T-helper 17 cell (primary cell): ENCODE results near the gene EBF3. TPM values are rescaled to one million over a fixed set of nuclear protein-coding genes. Genes with fewer than 3 reads are reported as not detected.

Experiments used
- ATAC-seq: fragments of 150-1000 bp; cut with Tn5 transposase; 2 replicates; pipeline ENCODE4 v1.10.0; 2021; ENCODE audit warnings: mild to moderate bottlenecking, moderate library complexity
- DNase-seq, 3 donors: peaks; one replicate each; pipeline versions ENCODE4 v3.0.0 to v3.0.0-alpha.2; 2020 to 2021
- H3K9me3 ChIP-seq: one replicate; pipeline ENCODE4 v1.7.0; 2013; ENCODE audit warnings: low read length, mild to moderate bottlenecking; ENCODE audit not compliant: control insufficient read depth, poor library complexity, severe bottlenecking
- H3K27ac Mint-ChIP-seq: one replicate; pipeline ENCODE4 v1.8.0; 2022; ENCODE audit warnings: mild to moderate bottlenecking, moderate library complexity, mixed read lengths
- H3K27me3 Mint-ChIP-seq: one replicate; pipeline ENCODE4 v1.8.0; 2022; ENCODE audit warnings: mixed read lengths
- H3K36me3 Mint-ChIP-seq: one replicate; pipeline ENCODE4 v1.8.0; 2022; ENCODE audit warnings: low read depth, mixed read lengths
- H3K4me1 Mint-ChIP-seq: one replicate; pipeline ENCODE4 v1.8.0; 2022; ENCODE audit warnings: mild to moderate bottlenecking, mixed read lengths
- H3K4me3 Mint-ChIP-seq: one replicate; pipeline ENCODE4 v1.8.0; 2022; ENCODE audit warnings: mild to moderate bottlenecking, moderate library complexity, mixed read lengths
- total RNA-seq, 4 donors: library from RNA in 2 of 4; stranded (reverse) in 2 of 4; gene quantifications; one replicate each; pipeline ENCODE4 v1.2.3 and lab custom pipeline; 2022 to 2026

The EBF3 gene
- total RNA-seq, 2 donors from 2014 or later: not detected

DNA sequence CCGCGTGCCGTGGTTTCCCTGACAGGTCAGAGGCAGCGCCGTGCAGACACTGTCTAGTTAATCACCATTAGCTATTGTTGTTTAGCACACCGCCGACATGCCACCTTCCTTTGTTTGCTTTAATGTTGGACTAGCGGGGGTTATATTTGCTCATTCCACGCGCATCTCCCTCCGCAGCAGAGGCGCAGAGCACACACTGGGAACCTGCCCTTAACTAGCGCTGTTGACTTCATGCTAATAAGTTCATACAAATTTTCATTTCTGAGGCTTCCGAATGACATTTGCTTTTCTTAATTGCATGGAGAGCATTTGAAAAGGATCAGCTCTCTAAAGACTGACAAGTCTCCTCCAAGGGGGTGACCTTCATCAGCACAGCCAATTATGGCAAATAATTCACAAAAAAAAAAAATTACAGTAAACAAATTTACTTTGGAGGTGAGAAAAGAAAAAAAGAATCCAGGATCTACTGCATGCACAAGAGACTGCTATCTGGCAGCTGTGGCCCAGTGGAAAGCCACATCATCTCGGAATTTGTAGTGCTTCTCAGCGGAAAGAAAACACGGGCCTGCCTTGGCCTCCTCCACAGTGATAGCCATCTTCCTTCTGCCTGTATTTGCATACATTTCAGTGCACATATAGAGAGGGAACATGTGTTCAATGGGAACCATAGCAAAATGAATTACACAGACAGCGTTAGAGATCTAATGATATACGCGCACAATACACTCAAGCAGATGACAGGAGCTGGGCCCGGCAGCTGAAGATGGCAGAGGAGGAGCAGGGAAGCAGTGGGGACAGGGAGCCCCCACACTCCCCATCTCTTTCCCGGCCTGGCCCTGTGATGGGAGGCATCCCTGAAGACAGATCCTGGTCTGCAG is 94.2 kb downstream of the EBF3 start:
- H3K9me3 ChIP-seq: no peaks in the 10 kb centered on the region
- Mint-ChIP-seq H3K4me3 (no peak overlapping the region), H3K36me3 (no peaks in the 10 kb centered on the region), H3K27me3 (peaks cover 26% of the 10 kb centered on the region), H3K27ac (no peak overlapping the region), H3K4me1 (no peaks in the 10 kb centered on the region)
- no peak for DNase-seq
- no peak for ATAC-seq

DNA sequence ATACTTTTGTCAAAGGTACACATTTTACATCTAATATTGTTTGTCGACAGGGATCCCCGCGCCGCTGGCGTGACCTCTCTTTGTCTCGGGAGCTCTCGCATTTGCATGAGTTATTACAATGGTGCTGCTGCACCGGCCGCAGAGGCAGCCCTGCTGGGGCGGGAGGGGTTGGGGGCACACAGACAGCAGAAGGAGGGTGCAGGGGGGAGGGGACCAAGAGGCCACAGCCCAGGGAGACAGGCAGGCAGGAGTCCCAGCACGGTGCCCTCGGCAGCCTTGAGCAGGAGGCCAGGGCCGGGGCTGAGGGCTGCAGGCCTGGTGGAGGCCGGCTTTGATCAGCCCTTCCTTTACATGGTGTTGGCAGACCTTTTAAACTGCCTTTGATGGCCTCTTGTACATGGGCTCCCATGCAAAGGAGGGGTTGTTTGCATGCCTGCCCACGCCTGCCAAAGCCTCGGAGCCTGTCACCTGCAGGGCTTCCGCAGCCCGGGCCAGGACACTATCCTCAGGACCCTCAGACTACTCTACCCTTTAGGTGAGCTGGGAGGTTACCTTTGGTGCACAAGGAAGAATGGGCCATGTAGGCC is 95.5 kb downstream of the EBF3 start:
- Mint-ChIP-seq H3K4me1 (no peaks in the 10 kb centered on the region), H3K27ac (no peak overlapping the region), H3K36me3 (no peaks in the 10 kb centered on the region), H3K4me3 (no peak overlapping the region), H3K27me3 (peaks cover 17% of the 10 kb centered on the region)
- ATAC-seq (no peak), DNase-seq (no peak)
- H3K9me3 ChIP-seq: no peaks in the 10 kb centered on the region

DNA sequence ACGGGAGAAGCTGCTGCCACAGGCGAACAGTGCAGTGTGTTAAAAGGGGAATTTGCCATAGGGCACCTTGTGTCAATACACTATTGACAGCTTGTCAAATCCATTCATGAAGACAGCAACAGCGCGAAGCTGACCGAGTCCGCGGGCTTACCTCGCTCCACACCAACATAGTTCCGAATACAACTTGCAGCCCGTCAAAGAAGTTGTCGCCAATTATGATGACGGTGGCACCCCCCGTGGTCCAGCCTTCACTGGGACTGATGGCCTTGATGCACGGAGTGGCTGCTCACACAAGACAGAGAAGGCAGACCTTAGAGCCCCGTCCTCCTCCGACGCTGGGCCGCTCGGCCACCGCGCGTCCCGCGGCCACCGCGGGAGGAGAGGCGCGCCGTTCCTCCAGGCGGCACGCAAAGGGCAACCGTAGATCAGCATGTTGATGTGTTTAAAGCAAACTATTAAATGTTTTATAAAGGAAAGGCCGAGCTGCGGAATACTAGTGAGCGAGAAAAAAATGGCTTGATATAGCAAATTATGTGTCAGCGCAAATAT is 96.4 kb downstream of the EBF3 start:
- no peaks in the 10 kb centered on the region for H3K36me3 Mint-ChIP-seq
- H3K27me3 Mint-ChIP-seq: peaks cover 14% of the 10 kb centered on the region

DNA sequence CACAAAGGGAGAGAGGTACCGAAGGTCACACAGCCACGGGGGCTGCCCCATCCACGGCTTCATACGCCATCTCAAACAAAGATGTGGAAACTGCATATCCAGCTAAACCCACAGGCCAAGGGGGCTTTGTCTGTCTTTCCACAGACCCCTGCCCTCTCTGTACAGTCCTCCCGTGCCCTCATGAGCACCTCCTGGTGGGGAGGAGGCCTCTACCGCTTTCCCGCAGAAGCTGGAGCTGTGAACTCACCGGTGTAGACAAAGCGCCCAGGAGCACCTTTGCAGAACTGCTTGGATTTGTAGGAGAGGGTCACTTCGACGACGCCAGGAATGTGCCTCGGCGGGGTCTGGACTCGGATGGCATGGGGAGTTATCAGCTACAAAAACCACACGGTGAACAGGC is 97.2 kb downstream of the EBF3 start:
- Mint-ChIP-seq H3K27ac (no peak overlapping the region), H3K4me3 (no peak overlapping the region), H3K36me3 (no peaks in the 10 kb centered on the region), H3K27me3 (peaks cover 11% of the 10 kb centered on the region), H3K4me1 (no peaks in the 10 kb centered on the region)
- ATAC-seq (no peak), DNase-seq (no peak)
- H3K9me3 ChIP-seq: no peaks in the 10 kb centered on the region

More for the DNA sequence above, 96.4 kb downstream of the EBF3 start:
- ATAC-seq (no peak), DNase-seq (no peak)
- Mint-ChIP-seq H3K4me1 (no peaks in the 10 kb centered on the region), H3K27ac (no peak overlapping the region), H3K4me3 (no peak overlapping the region)
- no peaks in the 10 kb centered on the region for H3K9me3 ChIP-seq

DNA sequence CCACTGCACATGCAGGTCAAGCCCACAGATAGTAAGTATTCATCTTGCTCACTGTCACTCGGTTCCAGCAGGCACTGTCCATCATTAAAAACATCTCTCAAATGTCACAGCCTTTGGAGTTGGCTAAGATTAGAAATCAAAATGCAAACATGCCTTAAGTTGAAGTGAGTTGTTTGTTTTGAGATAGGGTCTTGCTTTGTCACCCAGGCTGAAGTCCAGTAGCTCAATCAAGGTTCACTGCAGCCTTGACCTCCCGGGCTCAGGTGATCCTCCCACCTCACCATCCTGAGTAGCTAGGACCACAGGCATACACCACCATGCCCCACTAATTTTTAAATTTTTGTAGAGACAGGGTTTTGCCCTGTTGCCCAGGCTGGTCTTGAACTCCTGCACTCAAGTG is 98.1 kb downstream of the EBF3 start:
- no peak for ATAC-seq
- H3K4me1 Mint-ChIP-seq: no peaks in the 10 kb centered on the region

DNA sequence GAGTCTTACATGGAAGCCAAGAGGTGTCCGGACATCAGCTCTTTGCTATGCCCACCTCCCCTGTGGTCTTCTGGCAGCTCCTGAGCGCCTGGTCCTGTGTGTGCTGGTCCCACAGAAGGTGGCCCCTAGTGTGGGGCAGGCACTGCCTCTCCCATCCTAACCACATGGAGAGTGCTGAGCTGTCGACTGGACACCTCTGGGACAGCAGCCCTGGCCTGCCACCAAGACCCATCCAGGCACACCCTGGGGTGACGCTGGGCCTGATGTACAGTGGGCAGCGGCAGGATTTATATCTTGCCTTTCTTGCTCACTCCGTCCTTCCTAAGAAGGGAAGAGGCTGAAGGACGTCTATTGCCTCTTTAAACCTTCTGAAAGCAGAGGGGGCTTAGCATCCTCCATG is 98.7 kb downstream of the EBF3 start:
- H3K4me1 Mint-ChIP-seq: no peaks in the 10 kb centered on the region
- peaks cover 25% of the 10 kb centered on the region for H3K27me3 Mint-ChIP-seq
- no peak overlapping the region for H3K4me3 Mint-ChIP-seq
- no peak overlapping the region for H3K27ac Mint-ChIP-seq
- DNase-seq (no peak), ATAC-seq (no peak)
- no peaks in the 10 kb centered on the region for H3K36me3 Mint-ChIP-seq
- no peaks in the 10 kb centered on the region for H3K9me3 ChIP-seq

More for the DNA sequence above, 98.1 kb downstream of the EBF3 start:
- H3K9me3 ChIP-seq: no peaks in the 10 kb centered on the region
- Mint-ChIP-seq H3K27ac (no peak overlapping the region), H3K4me3 (no peak overlapping the region), H3K36me3 (no peaks in the 10 kb centered on the region), H3K27me3 (peaks cover 19% of the 10 kb centered on the region)
- DNase-seq: no peak

DNA sequence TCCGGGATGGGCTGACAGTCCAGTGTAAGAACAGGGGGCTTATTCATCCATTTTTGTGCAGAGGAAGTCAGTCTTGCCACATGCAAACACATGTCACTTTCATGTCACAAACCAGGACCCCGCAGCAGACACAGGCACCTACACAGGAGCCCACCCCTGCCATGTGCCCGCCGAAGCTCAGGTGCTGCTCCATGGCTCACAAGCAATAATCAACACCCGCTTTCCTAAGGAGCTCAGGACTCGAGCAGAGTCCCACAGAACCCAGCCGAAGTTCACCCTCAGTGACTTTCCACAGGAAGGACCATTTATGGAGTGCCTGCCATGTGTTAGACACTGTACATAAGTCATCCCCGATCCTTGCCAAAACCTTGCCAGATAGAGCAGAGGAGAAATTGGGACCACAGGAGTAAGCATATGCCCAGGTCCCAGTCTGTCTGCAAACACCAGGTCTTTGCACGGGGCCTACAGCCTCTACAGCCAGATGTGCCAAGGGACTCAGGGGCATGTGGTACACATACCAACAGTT is 99.4 kb downstream of the EBF3 start:
- Mint-ChIP-seq H3K4me3 (no peak overlapping the region), H3K27me3 (peaks cover 25% of the 10 kb centered on the region), H3K4me1 (no peaks in the 10 kb centered on the region), H3K36me3 (no peaks in the 10 kb centered on the region), H3K27ac (no peak overlapping the region)
- DNase-seq (no peak), ATAC-seq (no peak)
- no peaks in the 10 kb centered on the region for H3K9me3 ChIP-seq

DNA sequence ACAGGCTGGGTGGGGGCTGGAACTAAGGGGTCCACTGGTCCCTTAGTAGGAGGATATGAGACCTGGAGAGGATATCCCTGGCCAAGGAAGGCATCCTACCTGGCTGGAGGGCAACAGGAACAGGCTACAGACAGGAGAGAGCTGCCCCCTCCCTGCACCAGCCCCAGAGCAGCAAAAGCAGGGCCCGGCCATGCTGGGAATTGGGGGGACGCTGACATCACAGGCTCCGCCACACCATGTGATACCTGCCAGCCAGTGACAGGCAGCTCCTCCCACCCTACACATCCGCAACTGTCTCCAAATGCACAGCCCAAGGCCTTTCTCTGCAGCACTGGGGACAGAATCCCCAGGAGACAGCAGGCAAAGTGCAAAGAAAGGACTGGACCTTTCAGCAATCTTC is 100.0 kb downstream of the EBF3 start:
- no peaks in the 10 kb centered on the region for H3K36me3 Mint-ChIP-seq

DNA sequence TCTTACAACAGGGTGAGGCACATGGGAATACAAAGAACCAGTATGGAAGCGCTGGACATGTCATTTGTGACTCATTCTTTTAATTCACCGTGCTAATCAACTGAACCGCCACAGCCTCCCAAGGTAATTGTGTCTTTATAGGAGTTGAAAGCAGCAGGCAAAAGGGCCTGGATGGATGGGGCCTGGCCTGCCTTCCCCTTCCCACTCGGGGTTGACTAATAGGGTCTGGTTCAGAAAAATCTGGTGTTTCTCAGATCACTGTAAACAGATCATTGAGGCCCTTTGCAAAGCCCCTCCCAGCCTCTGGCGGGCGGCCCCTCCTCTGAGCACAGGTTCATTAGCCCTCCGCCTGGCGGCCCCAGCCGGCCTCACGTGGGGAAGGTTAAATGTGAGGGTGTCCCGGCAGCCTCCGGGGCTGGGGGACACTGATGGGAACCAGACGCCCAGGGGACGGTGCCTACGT is 100.8 kb downstream of the EBF3 start:
- ATAC-seq (no peak), DNase-seq (no peak)
- Mint-ChIP-seq H3K4me1 (no peaks in the 10 kb centered on the region), H3K36me3 (no peaks in the 10 kb centered on the region), H3K4me3 (no peak overlapping the region), H3K27ac (no peak overlapping the region), H3K27me3 (peaks cover 21% of the 10 kb centered on the region)
- H3K9me3 ChIP-seq: no peaks in the 10 kb centered on the region

More for the DNA sequence above, 100.0 kb downstream of the EBF3 start:
- no peaks in the 10 kb centered on the region for H3K9me3 ChIP-seq
- no peak overlapping the region for H3K4me3 Mint-ChIP-seq
- no peaks in the 10 kb centered on the region for H3K4me1 Mint-ChIP-seq
- peaks cover 21% of the 10 kb centered on the region for H3K27me3 Mint-ChIP-seq
- no peak for ATAC-seq
- DNase-seq: no peak
- H3K27ac Mint-ChIP-seq: no peak overlapping the region

DNA sequence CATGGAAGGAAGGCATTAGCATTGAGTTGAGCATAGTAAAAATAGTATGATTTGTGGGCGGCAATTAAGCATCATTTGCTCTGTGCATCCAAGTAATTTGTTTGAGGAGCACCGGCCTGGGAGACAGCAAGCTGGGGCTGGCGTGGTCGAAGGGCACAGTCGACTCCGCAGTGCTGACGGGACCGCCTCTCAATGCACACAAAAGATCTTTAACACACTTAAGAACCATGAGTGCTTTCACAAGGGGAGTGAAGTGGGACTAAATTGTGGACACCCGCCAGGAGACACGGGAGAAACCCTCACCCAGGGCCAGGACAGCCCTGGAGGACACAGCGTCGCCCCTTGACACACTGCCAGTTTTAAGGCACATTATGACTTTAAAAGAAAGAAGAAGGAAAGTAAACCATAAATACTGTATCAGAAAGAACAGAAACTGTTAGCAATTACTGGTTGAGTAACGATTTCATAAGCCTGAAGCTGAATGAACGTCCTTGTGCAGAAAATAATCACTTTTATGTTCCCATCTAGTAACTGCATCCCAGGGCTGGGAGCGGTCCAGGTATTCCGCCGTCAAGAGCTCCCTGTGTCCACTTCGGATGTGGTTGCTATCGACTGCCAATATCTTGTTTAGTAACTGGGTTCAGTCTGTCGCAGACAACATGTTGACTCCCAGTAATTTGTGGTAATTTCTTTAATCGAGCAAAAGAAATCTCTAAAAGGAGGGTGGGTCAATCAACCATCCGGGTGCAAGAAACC is 102.1 kb downstream of the EBF3 start:
- no peaks in the 10 kb centered on the region for H3K9me3 ChIP-seq
- DNase-seq: no peak
- H3K27ac Mint-ChIP-seq: no peak overlapping the region
- no peak overlapping the region for H3K4me3 Mint-ChIP-seq
- peaks cover 25% of the 10 kb centered on the region for H3K27me3 Mint-ChIP-seq
- H3K4me1 Mint-ChIP-seq: no peaks in the 10 kb centered on the region
- peaks cover 2% of the 10 kb centered on the region for H3K36me3 Mint-ChIP-seq
- ATAC-seq: no peak

DNA sequence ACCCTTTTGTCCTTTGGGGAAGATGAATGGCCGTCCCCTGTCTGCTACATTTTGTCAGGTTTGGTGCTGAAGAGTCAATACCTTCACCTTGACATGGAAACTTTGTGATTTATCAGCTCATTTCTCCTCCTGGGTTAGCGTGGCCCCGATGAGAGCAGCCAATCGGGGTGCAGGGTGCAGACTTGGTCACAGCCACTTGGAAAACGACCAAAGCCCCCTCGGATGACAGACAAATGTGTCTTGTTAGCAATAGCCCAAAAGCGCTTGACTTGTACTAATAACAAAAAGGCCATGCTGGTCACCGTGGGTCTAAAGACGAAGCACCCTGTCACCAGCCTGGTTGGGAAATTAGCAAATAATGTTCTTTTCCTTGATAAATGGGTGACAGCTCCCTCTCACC is 103.7 kb downstream of the EBF3 start:
- Mint-ChIP-seq H3K27me3 (peaks cover 25% of the 10 kb centered on the region), H3K27ac (no peak overlapping the region), H3K4me3 (no peak overlapping the region), H3K4me1 (no peaks in the 10 kb centered on the region), H3K36me3 (peaks cover 2% of the 10 kb centered on the region)
- DNase-seq (no peak), ATAC-seq (no peak)
- H3K9me3 ChIP-seq: no peaks in the 10 kb centered on the region

DNA sequence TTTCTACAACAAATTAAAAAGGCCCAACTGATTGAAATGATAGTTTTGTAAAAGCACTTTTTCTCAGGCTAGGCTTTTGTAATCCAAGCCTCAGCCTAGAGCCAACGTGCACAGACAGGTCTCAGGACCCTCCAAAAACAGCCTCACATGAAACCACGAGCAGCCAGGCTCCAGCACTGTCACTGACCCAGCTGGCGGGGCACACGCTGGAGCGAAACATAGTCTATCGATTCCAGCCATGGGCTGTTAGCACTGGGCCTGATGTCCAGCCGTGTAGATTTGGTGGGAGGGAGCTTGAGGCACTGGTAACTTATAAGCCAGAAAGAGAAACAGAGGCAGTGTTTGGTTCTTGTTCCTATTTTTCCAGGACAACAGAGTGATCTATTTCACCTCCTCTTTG is 104.5 kb downstream of the EBF3 start:
- no peak overlapping the region for H3K27ac Mint-ChIP-seq
- no peak overlapping the region for H3K4me3 Mint-ChIP-seq
- ATAC-seq (no peak), DNase-seq (no peak)
- no peaks in the 10 kb centered on the region for H3K4me1 Mint-ChIP-seq
- H3K27me3 Mint-ChIP-seq: peaks cover 27% of the 10 kb centered on the region
- peaks cover 2% of the 10 kb centered on the region for H3K36me3 Mint-ChIP-seq
- no peaks in the 10 kb centered on the region for H3K9me3 ChIP-seq
